Astrocyte of the cerebellum (primary cell): ENCODE data around the gene PAQR5.

Experiments used
- DNase-seq: peaks from one replicate; pipeline ENCODE4 v3.0.0-alpha.2; 2011; ENCODE audit warnings: low read depth
- H3K4me3 ChIP-seq: 2 replicates; pipeline ENCODE4 v1.5.1; 2011; ENCODE audit warnings: mild to moderate bottlenecking, low read depth, low read length, moderate library complexity
- CTCF ChIP-seq: IDR thresholded peaks from 2 replicates; pipeline ENCODE4 v1.5.1; 2012; ENCODE audit warnings: low read length, low read depth, moderate library complexity, mild to moderate bottlenecking; ENCODE audit errors: missing control alignments
- in situ Hi-C: cut with HindIII; loops from 2 replicates; pipeline ENCODE4 v1.10.0; 2017; ENCODE audit warnings: low sequenced_read_pairs

Gene PAQR5

GRCh38 chr15:69314736-69315135, 16.0 kb downstream of the PAQR5 start:
- H3K4me3 ChIP-seq: no peak overlapping the region
- no peak for TF ChIP-seq CTCF
- in situ Hi-C loops: no loop called here
- DNase-seq: no peak

- in situ Hi-C loops: no loop called here
- H3K4me3 ChIP-seq: no peak overlapping the region
- no peak for DNase-seq
- no peak for TF ChIP-seq CTCF
Measured at GRCh38 chr15:69315402-69316110, 16.8 kb downstream of the PAQR5 start.

GRCh38 chr15:69316291-69316690, 17.6 kb downstream of the PAQR5 start:
- TF ChIP-seq CTCF: no peak
- in situ Hi-C loops: no loop called here
- no peak overlapping the region for H3K4me3 ChIP-seq
- no peak for DNase-seq

GRCh38 chr15:69317392-69317841, 18.7 kb downstream of the PAQR5 start:
- no peak for DNase-seq
- no peak for TF ChIP-seq CTCF
- H3K4me3 ChIP-seq: no peak overlapping the region
- in situ Hi-C loops: no loop called here

- H3K4me3 ChIP-seq: no peak overlapping the region
- no peak for TF ChIP-seq CTCF
- DNase-seq: no peak
- in situ Hi-C loops: no loop called here
Measured at GRCh38 chr15:69318033-69318432, 19.3 kb downstream of the PAQR5 start.

- no peak overlapping the region for H3K4me3 ChIP-seq
- no peak for DNase-seq
- in situ Hi-C loops: no loop called here
- TF ChIP-seq CTCF: no peak
Measured at GRCh38 chr15:69319384-69320375, 21.0 kb downstream of the PAQR5 start.
